Stimulated activated naive CD4-positive, alpha-beta T cell (primary cell): ENCODE results near the gene FKBP15.
"Not testable (repeated sequence)": the region's sequence is repeated elsewhere in the genome, so short reads cannot be mapped to it uniquely, and the experiment has no call there.

Experiments
- DNase-seq, 6 experiments: peaks; one replicate each; lab custom pipeline; 2025; lab: John Stamatoyannopoulos, UW

Gene FKBP15

GRCh38 chr9:113148781-113149510, 72.1 kb downstream of the FKBP15 start:
- DNase-seq, result no peak

- no peak for DNase-seq
Measured at GRCh38 chr9:113148372-113148705, 72.7 kb downstream of the FKBP15 start.

GRCh38 chr9:113143432-113144227, 77.4 kb downstream of the FKBP15 start:
- DNase-seq, result no peak

- not testable (repeated sequence) for DNase-seq
Measured at GRCh38 chr9:113140896-113141295, 80.2 kb downstream of the FKBP15 start.

GRCh38 chr9:113139953-113140352, 81.1 kb downstream of the FKBP15 start:
- DNase-seq, result no peak

- DNase-seq, result no peak
Measured at GRCh38 chr9:113139225-113139829, 81.8 kb downstream of the FKBP15 start.

GRCh38 chr9:113138760-113139159, 82.3 kb downstream of the FKBP15 start:
- DNase-seq, result no peak

GRCh38 chr9:113137196-113138168, 83.6 kb downstream of the FKBP15 start:
- no peak for DNase-seq

- DNase-seq, result no peak
Measured at GRCh38 chr9:113131689-113132151, 89.4 kb downstream of the FKBP15 start.

GRCh38 chr9:113129884-113130283, 91.2 kb downstream of the FKBP15 start:
- no peak for DNase-seq

- DNase-seq, result no peak
Measured at GRCh38 chr9:113129466-113129865, 91.6 kb downstream of the FKBP15 start.

- no peak for DNase-seq
Measured at GRCh38 chr9:113125386-113126035, 95.6 kb downstream of the FKBP15 start.

GRCh38 chr9:113118829-113119228, 102.2 kb downstream of the FKBP15 start:
- DNase-seq, result not testable (repeated sequence)
